Upper lobe of right lung (tissue), 1 donor: ENCODE results near the gene GDA. TPM values are rescaled to one million over a fixed set of nuclear protein-coding genes. Genes with fewer than 3 reads are reported as not detected.

Experiments
- ATAC-seq: fragments of 200-7000 bp; cut with Tn5 transposase; one replicate; pipeline ENCODE4 v1.9.1; 2020; ENCODE audit warnings: mild to moderate bottlenecking, moderate library complexity
- DNase-seq: peaks from one replicate; pipeline ENCODE4 v3.0.0-alpha.2; 2020
- H3K27ac ChIP-seq: fragments of 200-600 bp; one replicate; pipeline ENCODE4 v1.8.0; 2022
- H3K27me3 ChIP-seq: fragments of 200-600 bp; one replicate; pipeline ENCODE4 v1.8.0; 2022; ENCODE audit warnings: mild to moderate bottlenecking
- H3K36me3 ChIP-seq: fragments of 200-600 bp; one replicate; pipeline ENCODE4 v1.8.0; 2022
- H3K4me1 ChIP-seq: fragments of 200-600 bp; one replicate; pipeline ENCODE4 v1.8.0; 2022
- H3K4me3 ChIP-seq: fragments of 200-600 bp; one replicate; pipeline ENCODE4 v1.8.0; 2022; ENCODE audit warnings: mild to moderate bottlenecking
- H3K9me3 ChIP-seq: fragments of 200-600 bp; one replicate; pipeline ENCODE4 v1.8.0; 2022
- CTCF ChIP-seq: fragments of 200-600 bp; IDR thresholded peaks from one replicate; pipeline ENCODE4 v1.8.0; 2022; ENCODE audit warnings: antibody characterized with exemption
- intact Hi-C: fragments of 100-400 bp; cut with DNase I; formaldehyde crosslinking; loops from one replicate; pipeline ENCODE4 v1.11.0; 2022
- total RNA-seq: library from RNA; stranded (reverse); fragmentation: NEBNext Ultra II Directional; extraction: Animal tissue kit (Norgen Biotek cat#: 25700); gene quantifications from one replicate; pipeline ENCODE4 v1.2.1, GENCODE V29; 2021
- donor health status: DM: no; HTN: yes; CAD: no; lungs with severe emphysema.

The GDA gene
- total RNA-seq, 1 donor from 2014 or later = 0.20 TPM

GRCh38 chr9:72292874-72293607 lies 143.8 kb downstream of the GDA start:
- TF ChIP-seq CTCF = no peak
- no peaks in the 10 kb centered on the region for H3K27me3 ChIP-seq
- no peaks in the 10 kb centered on the region for H3K9me3 ChIP-seq
- ATAC-seq (peak; percentile 43), DNase-seq (no peak)
- no peaks in the 10 kb centered on the region for H3K36me3 ChIP-seq
- H3K27ac ChIP-seq = peak overlapping the region; percentile 69
- intact Hi-C loops = loop anchor here (5.0 kb wide), 1 partner anchor 299 kb away; no protein-coding TSS in a partner anchor
- peaks cover 8% of the 10 kb centered on the region for H3K4me1 ChIP-seq
- H3K4me3 ChIP-seq = no peak overlapping the region

GRCh38 chr9:72294936-72295335 lies 145.7 kb downstream of the GDA start:
- Histone ChIP-seq H3K36me3 (no peaks in the 10 kb centered on the region), H3K27me3 (no peaks in the 10 kb centered on the region), H3K9me3 (no peaks in the 10 kb centered on the region), H3K4me1 (peaks cover 8% of the 10 kb centered on the region), H3K27ac (peak overlapping the region; percentile 67), H3K4me3 (no peak overlapping the region)
- intact Hi-C loops = loop anchor here (5.0 kb wide), 1 partner anchor 297 kb away; no protein-coding TSS in a partner anchor
- DNase-seq (no peak), ATAC-seq (peak; percentile 73)
- TF ChIP-seq CTCF = no peak

- intact Hi-C loops = no loop called here
- H3K4me1 ChIP-seq = peaks cover 6% of the 10 kb centered on the region
- no peak overlapping the region for H3K27ac ChIP-seq
- ATAC-seq (no peak), DNase-seq (no peak)
- no peaks in the 10 kb centered on the region for H3K27me3 ChIP-seq
- no peak for TF ChIP-seq CTCF
- no peaks in the 10 kb centered on the region for H3K36me3 ChIP-seq
- H3K9me3 ChIP-seq = no peaks in the 10 kb centered on the region
- H3K4me3 ChIP-seq = no peak overlapping the region
These were observed 148.3 kb downstream of the GDA start for GRCh38 chr9:72297516-72297915.

GRCh38 chr9:72299017-72299603 lies 149.9 kb downstream of the GDA start:
- Histone ChIP-seq H3K4me1 (peaks cover 7% of the 10 kb centered on the region), H3K27ac (no peak overlapping the region), H3K36me3 (no peaks in the 10 kb centered on the region), H3K4me3 (no peak overlapping the region), H3K9me3 (no peaks in the 10 kb centered on the region), H3K27me3 (no peaks in the 10 kb centered on the region)
- ATAC-seq (no peak), DNase-seq (no peak)
- TF ChIP-seq CTCF = no peak
- intact Hi-C loops = no loop called here

- intact Hi-C loops = loop anchor here (10.0 kb wide), 1 partner anchor 64 kb away; the partner anchor contains the start of gene ZFAND5
- DNase-seq (no peak), ATAC-seq (no peak)
- Histone ChIP-seq H3K4me3 (no peak overlapping the region), H3K36me3 (no peaks in the 10 kb centered on the region), H3K9me3 (no peaks in the 10 kb centered on the region), H3K27me3 (no peaks in the 10 kb centered on the region), H3K27ac (no peak overlapping the region), H3K4me1 (peaks cover 15% of the 10 kb centered on the region)
- TF ChIP-seq CTCF = no peak
These were observed 151.6 kb downstream of the GDA start for GRCh38 chr9:72300873-72301272.

Other genes starting within 250 kb of the GDA start
- 14.3 TPM for gene ABHD17B, start 238.2 kb upstream of the GDA start, total RNA-seq
- gene C9orf85, start 237.8 kb upstream of the GDA start, total RNA-seq = 10.0 TPM
- gene C9orf57, start 88.8 kb upstream of the GDA start, total RNA-seq = not detected
- 204 TPM for gene ZFAND5, start 215.8 kb downstream of the GDA start, total RNA-seq